ENCODE data around the gene MS4A15.

The MS4A15 gene

GRCh38 chr11:60776167-60776566 is 19.5 kb downstream of the MS4A15 start:
- in situ Hi-C loops (cut with MboI; ENCODE audit: low sequenced_read_pairs), result no loop called here

DNA sequence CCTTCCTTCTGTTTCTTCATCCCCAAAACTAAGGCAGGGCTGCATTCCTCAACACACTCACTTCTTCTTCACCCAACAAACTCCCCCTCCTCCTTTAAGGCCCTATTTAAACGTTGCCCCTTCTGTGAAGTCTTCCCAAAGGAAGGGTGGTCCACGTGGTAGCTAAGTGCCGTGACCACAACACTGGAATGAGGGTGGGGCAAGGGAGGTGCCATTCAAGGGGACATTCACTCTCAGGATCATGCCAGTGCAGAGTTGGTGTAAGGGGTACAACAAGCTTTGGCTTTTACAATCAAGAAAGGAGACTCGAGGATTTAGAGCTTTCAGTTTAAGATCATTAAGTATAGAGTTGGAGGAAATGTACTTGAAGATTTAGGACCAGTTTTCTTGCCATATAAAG is 20.4 kb downstream of the MS4A15 start:
- in situ Hi-C loops (cut with MboI; ENCODE audit: low sequenced_read_pairs), result no loop called here

DNA sequence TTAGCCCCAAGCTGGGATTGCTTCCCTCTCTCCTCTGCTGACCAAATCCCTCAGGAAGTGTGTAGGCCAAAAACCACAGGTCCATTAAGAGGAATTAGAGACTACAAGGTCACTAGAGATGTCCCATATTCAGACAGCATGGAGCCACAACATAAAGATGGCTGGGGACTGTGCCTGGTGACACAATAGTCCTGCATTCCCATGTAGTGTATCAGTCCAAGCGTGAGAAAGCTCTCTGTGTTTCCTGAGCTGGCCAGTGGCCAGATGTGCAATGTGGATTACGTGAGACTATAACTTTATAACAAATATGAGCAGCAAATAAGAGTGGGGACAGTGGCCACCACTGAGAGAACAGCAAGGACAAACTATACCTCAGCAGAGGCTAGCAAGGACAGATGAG is 20.9 kb downstream of the MS4A15 start:
- in situ Hi-C loops (cut with MboI; ENCODE audit: low sequenced_read_pairs), result no loop called here

DNA sequence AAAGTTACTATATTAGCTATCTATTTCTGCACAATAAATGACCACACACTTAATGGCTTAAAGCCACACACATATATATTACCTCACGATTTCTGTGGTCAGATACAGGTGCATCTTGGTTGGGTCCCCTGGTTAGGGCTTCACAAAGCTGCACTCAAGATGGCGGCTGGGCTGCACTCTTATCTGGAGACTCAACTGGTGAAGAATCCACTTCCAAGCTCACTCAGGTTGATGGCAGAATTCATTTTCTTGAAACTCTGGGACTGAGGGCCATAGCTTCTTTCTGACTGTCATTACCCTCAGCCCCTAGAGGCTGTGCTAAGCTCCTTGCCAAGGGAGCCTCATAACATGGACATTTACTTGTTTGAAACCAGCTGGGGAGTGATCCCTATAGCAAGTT is 23.4 kb downstream of the MS4A15 start:
- in situ Hi-C loops (cut with MboI; ENCODE audit: low sequenced_read_pairs), result no loop called here

- in situ Hi-C loops (cut with MboI; ENCODE audit: low sequenced_read_pairs), result no loop called here
Measured at GRCh38 chr11:60780774-60781173, 24.1 kb downstream of the MS4A15 start.

GRCh38 chr11:60781286-60781980 is 24.8 kb downstream of the MS4A15 start:
- in situ Hi-C loops (cut with MboI; ENCODE audit: low sequenced_read_pairs), result no loop called here

GRCh38 chr11:60781981-60782316 is 25.3 kb downstream of the MS4A15 start:
- in situ Hi-C loops (cut with MboI; ENCODE audit: low sequenced_read_pairs), result no loop called here

DNA sequence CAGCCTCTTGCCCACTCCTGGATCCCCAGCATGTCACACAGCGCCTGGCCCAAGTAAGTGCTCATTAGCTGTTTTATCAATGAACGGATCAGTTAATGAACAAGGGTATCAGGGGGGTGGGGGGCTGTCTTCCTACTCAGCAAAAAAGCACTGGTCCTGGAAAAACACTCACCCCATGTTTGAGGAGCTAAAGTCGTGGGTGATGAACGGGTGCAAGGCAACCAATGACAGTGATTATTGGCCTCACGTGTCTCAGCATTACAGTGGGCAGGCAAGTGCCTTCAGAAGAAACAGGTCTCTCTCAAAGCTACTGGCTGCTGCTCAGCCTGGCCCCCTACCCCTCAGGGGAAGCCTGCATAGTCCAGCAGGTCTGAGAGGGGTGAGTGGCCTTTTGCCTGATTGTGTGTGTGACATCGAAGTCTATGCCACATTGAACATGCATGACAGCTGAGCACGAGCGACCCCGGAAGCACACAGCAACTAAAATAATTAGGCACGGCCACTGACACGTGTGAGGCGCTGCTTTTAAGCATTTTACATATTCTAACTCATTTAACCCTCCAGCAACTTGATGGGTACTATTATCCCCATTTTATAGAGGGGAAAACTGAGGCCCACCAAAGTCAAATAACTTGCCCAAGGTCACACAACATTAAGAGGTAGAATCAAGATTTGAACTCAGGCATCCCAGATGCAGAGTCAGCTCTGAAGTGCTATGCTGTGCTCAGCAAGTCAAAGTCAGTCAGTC is 25.9 kb downstream of the MS4A15 start:
- in situ Hi-C loops (cut with MboI; ENCODE audit: low sequenced_read_pairs), result no loop called here

DNA sequence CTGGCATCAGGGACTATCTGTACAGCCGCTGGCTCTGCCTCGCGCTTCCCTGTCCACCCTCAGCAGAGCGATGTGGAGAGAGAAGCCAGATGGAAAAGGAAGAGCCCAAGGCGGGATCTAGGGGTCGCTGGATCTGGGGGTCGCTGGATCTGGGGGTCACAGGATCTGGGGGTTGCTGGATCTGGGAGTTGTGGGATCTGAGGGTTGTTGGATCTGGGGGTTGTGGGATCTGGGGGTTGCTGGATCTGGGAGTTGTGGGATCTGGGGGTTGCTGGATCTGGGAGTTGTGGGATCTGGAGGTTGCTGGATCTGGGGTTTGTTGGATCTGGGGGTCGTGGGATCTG is 26.4 kb downstream of the MS4A15 start:
- in situ Hi-C loops (cut with MboI; ENCODE audit: low sequenced_read_pairs), result no loop called here

DNA sequence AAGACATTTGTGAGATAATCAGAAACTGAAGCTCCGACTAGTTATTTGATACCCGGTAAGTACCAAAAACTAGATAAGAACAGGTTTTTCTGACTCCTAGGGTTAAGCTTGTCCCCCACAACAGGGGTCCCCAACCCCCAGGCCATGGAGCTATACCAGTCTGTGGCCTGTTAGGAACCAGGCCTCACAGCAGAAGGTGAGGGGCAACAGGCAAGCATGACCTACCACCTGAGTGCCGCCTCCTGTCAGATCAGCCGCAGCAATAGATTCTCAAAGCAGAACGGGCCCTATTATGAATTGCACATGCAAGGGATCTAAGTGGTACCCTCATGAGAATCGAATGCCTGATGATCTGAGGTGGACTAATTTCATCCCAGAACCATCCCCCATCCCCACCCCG is 27.2 kb downstream of the MS4A15 start:
- in situ Hi-C loops (cut with MboI; ENCODE audit: low sequenced_read_pairs), result no loop called here

DNA sequence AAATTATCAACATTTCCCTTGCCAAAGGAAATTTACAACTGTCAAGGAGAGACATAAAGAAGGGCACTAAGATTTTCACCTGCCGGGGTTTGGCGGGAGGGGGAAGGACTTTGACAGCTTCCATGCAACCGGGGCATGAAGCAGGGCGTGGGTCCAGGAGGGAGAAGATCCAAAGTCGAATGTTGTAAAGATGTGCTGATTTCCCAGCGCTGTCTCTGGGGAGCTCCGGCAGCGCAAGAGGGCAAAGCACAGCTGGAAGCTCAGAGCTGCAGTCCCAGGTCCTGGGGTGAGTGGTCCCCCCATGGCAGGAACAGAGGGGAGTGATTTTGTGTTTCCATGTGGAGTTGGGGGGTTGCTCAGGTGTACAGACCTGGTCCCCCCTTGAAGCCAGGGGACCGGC is 28.5 kb downstream of the MS4A15 start, which contains the start of gene MS4A10:
Gene MS4A10, plus strand, starts transcription at position 198 of the 400 bp plus-strand sequence. CDS start 5,003 bp downstream, outside the sequence.
- in situ Hi-C loops (cut with MboI; ENCODE audit: low sequenced_read_pairs), result no loop called here

DNA sequence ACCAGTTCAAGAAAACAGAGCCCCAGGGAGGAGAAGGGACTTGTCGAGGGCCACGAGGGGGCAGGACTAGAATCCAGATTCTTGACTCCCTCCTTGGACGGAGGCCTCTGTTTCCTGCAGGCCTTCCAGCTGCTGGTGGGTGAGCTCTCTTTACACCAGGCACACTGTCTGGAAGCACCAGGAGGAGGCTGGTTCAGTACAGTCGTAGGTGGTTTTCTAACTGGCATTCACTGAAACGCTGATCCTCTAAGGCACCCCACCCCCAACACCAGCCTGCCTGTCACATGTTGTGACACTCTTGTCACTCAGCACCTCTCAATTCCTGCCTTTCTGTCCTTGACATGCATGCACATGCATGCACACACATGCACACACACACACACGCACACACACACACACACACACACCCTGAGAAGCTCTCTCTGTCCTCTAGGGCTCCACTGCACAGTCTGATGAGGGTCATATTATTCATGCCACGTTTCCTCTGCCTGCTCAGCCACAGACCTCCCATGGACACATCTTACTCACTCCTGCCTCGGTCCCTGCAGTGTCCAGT is 29.2 kb downstream of the MS4A15 start:
- in situ Hi-C loops (cut with MboI; ENCODE audit: low sequenced_read_pairs), result no loop called here

GRCh38 chr11:60786811-60787567 is 30.3 kb downstream of the MS4A15 start:
- in situ Hi-C loops (cut with MboI; ENCODE audit: low sequenced_read_pairs), result no loop called here

- in situ Hi-C loops (cut with MboI; ENCODE audit: low sequenced_read_pairs), result no loop called here
Measured at GRCh38 chr11:60788401-60789125, 31.9 kb downstream of the MS4A15 start.

GRCh38 chr11:60790726-60791125 is 34.1 kb downstream of the MS4A15 start:
- in situ Hi-C loops (cut with MboI; ENCODE audit: low sequenced_read_pairs), result no loop called here

DNA sequence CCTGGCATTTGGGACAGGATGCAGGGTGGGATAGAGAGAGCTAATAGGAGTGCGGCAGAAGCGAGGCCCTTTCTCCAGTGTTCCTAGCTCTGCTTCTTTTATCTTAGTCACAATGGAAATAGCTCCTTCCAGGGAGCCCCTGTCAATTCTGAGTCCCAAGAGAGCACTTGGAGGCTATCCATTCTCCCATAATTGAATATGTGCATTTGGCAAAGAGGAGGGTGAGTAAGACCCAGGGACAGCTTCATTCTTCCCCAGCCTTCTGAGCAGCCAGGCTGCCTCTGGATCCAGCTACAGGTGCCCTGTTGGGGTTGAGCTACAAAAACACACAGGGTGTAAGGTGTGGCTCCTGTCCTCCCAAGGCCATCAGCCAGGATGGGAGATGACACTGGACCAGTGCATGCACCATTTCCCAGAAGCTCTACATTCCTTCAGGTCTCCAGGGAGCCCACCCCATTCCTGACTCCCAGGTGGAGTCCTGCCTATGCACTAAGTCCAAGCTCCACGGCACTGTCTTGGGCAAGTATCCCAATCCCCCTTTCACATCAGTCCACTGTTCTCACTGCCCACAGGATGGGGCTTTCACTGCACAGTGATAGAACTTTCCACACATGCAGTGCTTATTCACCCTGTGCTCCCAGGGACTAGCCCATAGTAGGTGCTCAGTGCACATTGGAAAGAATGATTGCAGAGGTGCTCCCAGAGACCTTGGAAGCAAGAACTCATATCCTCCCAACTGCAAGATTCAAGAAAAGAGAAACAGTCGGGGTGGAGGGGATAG is 34.7 kb downstream of the MS4A15 start:
- in situ Hi-C loops (cut with MboI; ENCODE audit: low sequenced_read_pairs), result no loop called here

GRCh38 chr11:60792521-60792920 is 35.9 kb downstream of the MS4A15 start:
- in situ Hi-C loops (cut with MboI; ENCODE audit: low sequenced_read_pairs), result no loop called here

- in situ Hi-C loops (cut with MboI; ENCODE audit: low sequenced_read_pairs), result no loop called here
Measured at GRCh38 chr11:60795291-60795690, 38.6 kb downstream of the MS4A15 start.

GRCh38 chr11:60797846-60798630 is 41.4 kb downstream of the MS4A15 start:
- in situ Hi-C loops (cut with MboI; ENCODE audit: low sequenced_read_pairs), result no loop called here
